Inferior parietal cortex (tissue), 1 donor: ENCODE results near the gene ELF5.

ENCODE experiments used
- DNase-seq: peaks from one replicate; pipeline ENCODE4 v3.0.0-alpha.2; 2016; ENCODE audit errors: extremely low spot score

The ELF5 gene

GRCh38 chr11:34454308-34455032, 59.1 kb downstream of the ELF5 start:
- no peak for DNase-seq

- DNase-seq = no peak
These were observed 62.5 kb downstream of the ELF5 start for GRCh38 chr11:34451053-34451452.

- no peak for DNase-seq
These were observed 64.6 kb downstream of the ELF5 start for GRCh38 chr11:34449013-34449412.

GRCh38 chr11:34448223-34448994, 65.2 kb downstream of the ELF5 start:
- DNase-seq = no peak

- no peak for DNase-seq
These were observed 66.5 kb downstream of the ELF5 start for GRCh38 chr11:34447044-34447443.

GRCh38 chr11:34446386-34446785, 67.2 kb downstream of the ELF5 start:
- DNase-seq = no peak

- DNase-seq = no peak
These were observed 67.6 kb downstream of the ELF5 start for GRCh38 chr11:34445956-34446355.

GRCh38 chr11:34444428-34444827, 69.2 kb downstream of the ELF5 start:
- no peak for DNase-seq

- DNase-seq = no peak
These were observed 70.5 kb downstream of the ELF5 start for GRCh38 chr11:34443136-34443535.

GRCh38 chr11:34441814-34442213, 71.8 kb downstream of the ELF5 start:
- no peak for DNase-seq

- no peak for DNase-seq
These were observed 73.9 kb downstream of the ELF5 start for GRCh38 chr11:34439610-34440198.

GRCh38 chr11:34438529-34439507, 74.8 kb downstream of the ELF5 start, which contains the start of gene CAT:
TSS of gene CAT (plus strand) at chr11:34438934. CDS start at chr11:34439014, 80 bp downstream.
- peak; percentile 94 for DNase-seq

- DNase-seq = no peak
These were observed 76.1 kb downstream of the ELF5 start for GRCh38 chr11:34437224-34438125.

GRCh38 chr11:34433899-34434298, 79.7 kb downstream of the ELF5 start:
- no peak for DNase-seq

- DNase-seq = no peak
These were observed 80.8 kb downstream of the ELF5 start for GRCh38 chr11:34432822-34433221.

GRCh38 chr11:34431979-34432378, 81.6 kb downstream of the ELF5 start:
- no peak for DNase-seq
